ENCODE results near the gene MBOAT2.

The MBOAT2 gene

GRCh38 chr2:8862230-8862629 is 141.3 kb downstream of the MBOAT2 start:
- TF ChIP-seq CTCF (IDR thresholded peaks at IDR 0.05; ENCODE audit: control extremely low read depth, extremely low read depth, low read depth, missing control alignments), result no peak
- DNase-seq (ENCODE audit: extremely low spot score), result no peak
- ChIA-PET CTCF (interaction anchor here (1.2 to 3.8 kb wide), 3 partner anchors 11 to 1765 kb away, joined by 3 to 23 read pairs (median 3); no protein-coding TSS in a partner anchor), POLR2A (no interaction called here)

DNA sequence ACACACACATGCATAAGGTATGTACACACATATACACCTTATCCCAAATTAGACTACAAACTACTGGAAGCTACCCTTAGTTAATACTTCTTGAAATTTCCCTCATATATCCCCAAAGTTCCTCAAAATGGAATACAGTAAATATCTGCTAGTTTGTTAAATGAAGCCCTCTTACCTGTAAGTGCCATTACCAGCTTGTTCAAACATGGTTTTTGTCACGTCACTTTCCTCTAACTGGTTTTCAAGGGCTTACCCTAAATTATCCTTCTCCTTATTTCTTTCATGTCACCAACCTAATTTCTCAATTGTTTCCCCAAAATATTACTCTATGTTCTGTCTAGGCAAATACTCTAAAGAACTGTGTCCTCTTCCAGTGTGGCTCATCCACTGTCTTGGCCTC is 141.7 kb downstream of the MBOAT2 start:
- no peak for DNase-seq (ENCODE audit: extremely low spot score)
- no peak for TF ChIP-seq CTCF (IDR thresholded peaks at IDR 0.05; ENCODE audit: control extremely low read depth, extremely low read depth, low read depth, missing control alignments)
- ChIA-PET CTCF (interaction anchor here (1.2 to 3.8 kb wide), 3 partner anchors 12 to 1765 kb away, joined by 3 to 23 read pairs (median 3); no protein-coding TSS in a partner anchor), POLR2A (no interaction called here)

GRCh38 chr2:8860239-8860638 is 143.2 kb downstream of the MBOAT2 start:
- DNase-seq (ENCODE audit: extremely low spot score), result no peak
- ChIA-PET CTCF (interaction anchor here (0.6 kb wide), 1 partner anchor 149 kb away, joined by 3 read pairs; no protein-coding TSS in a partner anchor), POLR2A (no interaction called here)
- TF ChIP-seq CTCF (IDR thresholded peaks at IDR 0.05; ENCODE audit: control extremely low read depth, extremely low read depth, low read depth, missing control alignments), result no peak

GRCh38 chr2:8858910-8859309 is 144.6 kb downstream of the MBOAT2 start:
- DNase-seq (ENCODE audit: extremely low spot score), result no peak
- TF ChIP-seq CTCF (IDR thresholded peaks at IDR 0.05; ENCODE audit: control extremely low read depth, extremely low read depth, low read depth, missing control alignments), result no peak
- ChIA-PET POLR2A (no interaction called here), CTCF (interaction anchor here (1.5 kb wide), 1 partner anchor 9 kb away, joined by 4 read pairs; no protein-coding TSS in a partner anchor)

- no peak for DNase-seq (ENCODE audit: extremely low spot score)
- ChIA-PET POLR2A (no interaction called here), CTCF (interaction anchor here (1.5 kb wide), 1 partner anchor 9 kb away, joined by 4 read pairs; no protein-coding TSS in a partner anchor)
- TF ChIP-seq CTCF (IDR thresholded peaks at IDR 0.05; ENCODE audit: control extremely low read depth, extremely low read depth, low read depth, missing control alignments), result no peak
Observed at GRCh38 chr2:8858264-8858663, 145.2 kb downstream of the MBOAT2 start.

DNA sequence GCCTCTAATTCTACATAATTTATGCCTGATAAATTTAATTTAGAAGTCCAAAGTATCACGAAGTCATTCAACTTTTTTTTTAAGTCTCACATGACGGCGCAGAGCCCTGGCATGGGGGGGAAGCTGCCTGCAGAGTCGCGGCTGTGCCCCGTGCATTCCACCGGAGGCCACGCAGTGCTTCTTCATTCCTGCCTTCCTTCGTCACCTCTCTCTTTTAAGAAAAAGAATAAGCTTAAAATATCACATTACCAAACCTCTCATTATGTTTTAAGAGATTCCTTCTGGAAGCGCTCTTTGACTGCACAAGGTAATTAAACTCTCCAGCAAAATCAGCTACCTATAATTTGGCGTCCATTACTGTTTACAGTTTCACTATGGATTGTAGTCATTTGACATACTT is 145.8 kb downstream of the MBOAT2 start:
- DNase-seq (ENCODE audit: extremely low spot score), result no peak
- no peak for TF ChIP-seq CTCF (IDR thresholded peaks at IDR 0.05; ENCODE audit: control extremely low read depth, extremely low read depth, low read depth, missing control alignments)
- CTCF ChIA-PET, result interaction anchor here (1.5 kb wide), 1 partner anchor 10 kb away, joined by 4 read pairs; no protein-coding TSS in a partner anchor
- POLR2A ChIA-PET, result no interaction called here

Measured in GM10248 (cell line).